Astrocyte (in vitro differentiated cells and primary cell): ENCODE measurements around the gene RIPOR3. TPM values are rescaled to one million over a fixed set of nuclear protein-coding genes. Genes with fewer than 3 reads are reported as not detected.
A peak's percentile ranks its signal among the peaks of the same experiment; 100 is the strongest.

Experiments
- DNase-seq: peaks from one replicate; pipeline ENCODE4 v3.0.0-alpha.2; 2010; ENCODE audit warnings: low read depth
- FAIRE-seq: peaks from 2 replicates; lab custom pipeline; 2011; peaks lifted over from hg19 to GRCh38; lab: Jason Lieb, UNC
- H2AFZ ChIP-seq: 2 replicates; pipeline ENCODE4 v1.6.0; 2012; ENCODE audit warnings: low read depth, low read length, inconsistent platforms
- H3K27ac ChIP-seq: 2 replicates; pipeline ENCODE4 v1.5.1; 2011; ENCODE audit warnings: low read depth, low read length, inconsistent platforms
- H3K27me3 ChIP-seq: 2 replicates; pipeline ENCODE4 v1.6.0; 2011; ENCODE audit warnings: low read length, inconsistent platforms; ENCODE audit not compliant: insufficient read depth
- H3K36me3 ChIP-seq: 2 replicates; pipeline ENCODE4 v1.5.1; 2011; ENCODE audit warnings: low read length, inconsistent platforms; ENCODE audit not compliant: insufficient read depth
- H3K4me1 ChIP-seq: 2 replicates; pipeline ENCODE4 v1.5.1; 2011; ENCODE audit warnings: low read length, inconsistent platforms; ENCODE audit not compliant: insufficient read depth
- H3K4me2 ChIP-seq: 2 replicates; pipeline ENCODE4 v1.6.0; 2012; ENCODE audit warnings: low read length, inconsistent platforms
- H3K4me3 ChIP-seq: 2 replicates; pipeline ENCODE4 v1.5.1; 2011; ENCODE audit warnings: low read depth, mild to moderate bottlenecking, low read length, inconsistent platforms; ENCODE audit not compliant: insufficient read depth
- H3K79me2 ChIP-seq: 2 replicates; pipeline ENCODE4 v1.6.0; 2012; ENCODE audit warnings: mild to moderate bottlenecking, low read length, inconsistent platforms; ENCODE audit not compliant: insufficient read depth
- H3K9ac ChIP-seq: 2 replicates; pipeline ENCODE4 v1.6.0; 2012; ENCODE audit warnings: mild to moderate bottlenecking, low read length, inconsistent platforms
- H3K9me3 ChIP-seq: 2 replicates; pipeline ENCODE4 v1.5.1; 2012; ENCODE audit warnings: low read depth, mild to moderate bottlenecking, low read length, inconsistent platforms; ENCODE audit not compliant: insufficient read depth
- H4K20me1 ChIP-seq: 2 replicates; pipeline ENCODE4 v1.6.0; 2012; ENCODE audit warnings: low read length, inconsistent platforms; ENCODE audit not compliant: insufficient read depth
- H3K27ac Mint-ChIP-seq: one replicate; pipeline ENCODE4 v1.8.0; 2021; ENCODE audit warnings: mild to moderate bottlenecking, mixed read lengths; ENCODE audit not compliant: unreplicated experiment
- H3K27me3 Mint-ChIP-seq: one replicate; pipeline ENCODE4 v1.8.0; 2021; ENCODE audit warnings: low read depth, mixed read lengths; ENCODE audit not compliant: unreplicated experiment
- H3K36me3 Mint-ChIP-seq: one replicate; pipeline ENCODE4 v1.8.0; 2021; ENCODE audit warnings: low read depth, mixed read lengths; ENCODE audit not compliant: unreplicated experiment
- H3K4me1 Mint-ChIP-seq: one replicate; pipeline ENCODE4 v1.8.0; 2021; ENCODE audit warnings: low read depth, mixed read lengths; ENCODE audit not compliant: unreplicated experiment
- H3K4me3 Mint-ChIP-seq: one replicate; pipeline ENCODE4 v1.8.0; 2021; ENCODE audit warnings: mild to moderate bottlenecking, moderate library complexity, mixed read lengths; ENCODE audit not compliant: unreplicated experiment
- H3K9me3 Mint-ChIP-seq: one replicate; pipeline ENCODE4 v1.8.0; 2021; ENCODE audit warnings: mild to moderate bottlenecking, mixed read lengths; ENCODE audit not compliant: unreplicated experiment
- EZH2 ChIP-seq: IDR thresholded peaks from 2 replicates; pipeline ENCODE4 v1.6.1; 2012; ENCODE audit warnings: mild to moderate bottlenecking, low read length, inconsistent platforms; ENCODE audit not compliant: insufficient read depth
- total RNA-seq: library from RNA; stranded (reverse); gene quantifications from 2 replicates; pipeline ENCODE4 v1.2.1, GENCODE V29; 2021
- TF ChIP-seq, protein P1 (sequence below): IDR thresholded peaks from 2 replicates; pipeline ENCODE4 v1.5.1; 2011; ENCODE audit warnings: low read depth, mild to moderate bottlenecking, inconsistent platforms, low read length, moderate library complexity; ENCODE audit not compliant: insufficient read depth

The RIPOR3 gene
- total RNA-seq, 1 donor from 2014 or later: 0.39 TPM

DNA sequence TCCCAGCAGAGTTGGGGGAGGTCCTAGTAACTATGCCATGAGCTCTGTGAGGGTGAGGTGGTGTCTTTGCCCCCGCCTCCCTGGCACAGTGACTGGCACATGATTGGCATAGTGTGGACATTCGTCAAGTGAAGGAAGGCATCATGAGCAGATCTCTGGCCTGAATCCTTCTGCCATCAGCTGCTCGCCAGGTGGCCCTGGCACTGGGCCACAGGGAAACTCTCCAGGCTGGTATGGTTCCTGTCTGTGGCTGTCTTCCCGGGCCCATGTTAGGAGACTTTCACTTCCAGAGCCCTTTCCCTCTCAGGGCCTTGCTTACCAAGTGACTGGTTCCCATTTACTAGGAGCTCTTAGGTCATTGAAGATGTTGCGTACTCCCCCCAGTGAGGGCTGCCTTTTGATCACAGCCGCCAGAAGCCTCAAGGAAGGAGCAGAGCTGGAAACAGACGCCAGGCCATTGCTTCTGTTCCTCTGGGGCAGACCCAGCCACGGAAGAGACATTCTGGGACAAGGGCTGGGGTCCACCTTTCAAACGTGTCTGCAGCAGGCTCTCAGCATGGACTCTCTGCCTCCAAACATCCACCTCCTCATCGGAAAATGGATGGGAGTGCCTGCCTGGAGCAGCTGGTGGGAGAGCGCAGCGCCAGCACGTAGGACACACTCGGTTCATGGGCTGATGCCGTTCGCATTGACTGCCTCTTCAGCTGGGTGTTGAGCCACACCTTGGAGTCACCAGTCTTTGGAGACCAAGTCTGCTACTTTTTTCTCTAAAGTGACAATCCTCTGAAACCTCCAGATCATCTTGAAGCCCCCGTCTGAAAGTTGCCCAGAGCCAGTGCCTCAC, 113.9 kb downstream of the RIPOR3 start:
- H3K9ac ChIP-seq: no peak overlapping the region
- peaks cover 12% of the 10 kb centered on the region for H3K4me1 ChIP-seq
- TF ChIP-seq, protein P1, sequence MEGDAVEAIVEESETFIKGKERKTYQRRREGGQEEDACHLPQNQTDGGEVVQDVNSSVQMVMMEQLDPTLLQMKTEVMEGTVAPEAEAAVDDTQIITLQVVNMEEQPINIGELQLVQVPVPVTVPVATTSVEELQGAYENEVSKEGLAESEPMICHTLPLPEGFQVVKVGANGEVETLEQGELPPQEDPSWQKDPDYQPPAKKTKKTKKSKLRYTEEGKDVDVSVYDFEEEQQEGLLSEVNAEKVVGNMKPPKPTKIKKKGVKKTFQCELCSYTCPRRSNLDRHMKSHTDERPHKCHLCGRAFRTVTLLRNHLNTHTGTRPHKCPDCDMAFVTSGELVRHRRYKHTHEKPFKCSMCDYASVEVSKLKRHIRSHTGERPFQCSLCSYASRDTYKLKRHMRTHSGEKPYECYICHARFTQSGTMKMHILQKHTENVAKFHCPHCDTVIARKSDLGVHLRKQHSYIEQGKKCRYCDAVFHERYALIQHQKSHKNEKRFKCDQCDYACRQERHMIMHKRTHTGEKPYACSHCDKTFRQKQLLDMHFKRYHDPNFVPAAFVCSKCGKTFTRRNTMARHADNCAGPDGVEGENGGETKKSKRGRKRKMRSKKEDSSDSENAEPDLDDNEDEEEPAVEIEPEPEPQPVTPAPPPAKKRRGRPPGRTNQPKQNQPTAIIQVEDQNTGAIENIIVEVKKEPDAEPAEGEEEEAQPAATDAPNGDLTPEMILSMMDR: no peak
- TF ChIP-seq EZH2: no peak
- peaks cover 60% of the 10 kb centered on the region for H3K36me3 ChIP-seq
- H3K27ac ChIP-seq: no peak overlapping the region
- Mint-ChIP-seq H3K9me3 (no peaks in the 10 kb centered on the region), H3K4me1 (peaks cover 13% of the 10 kb centered on the region), H3K27me3 (no peaks in the 10 kb centered on the region), H3K4me3 (no peak overlapping the region), H3K27ac (no peak overlapping the region), H3K36me3 (peaks cover 23% of the 10 kb centered on the region)
- no peaks in the 10 kb centered on the region for H3K27me3 ChIP-seq
- H4K20me1 ChIP-seq: peaks cover 67% of the 10 kb centered on the region
- FAIRE-seq (no peak), DNase-seq (no peak)
- H3K9me3 ChIP-seq: no peaks in the 10 kb centered on the region
- H3K4me2 ChIP-seq: no peak overlapping the region
- H3K4me3 ChIP-seq: no peak overlapping the region
- peaks cover 25% of the 10 kb centered on the region for H3K79me2 ChIP-seq
- no peak overlapping the region for H2AFZ ChIP-seq

DNA sequence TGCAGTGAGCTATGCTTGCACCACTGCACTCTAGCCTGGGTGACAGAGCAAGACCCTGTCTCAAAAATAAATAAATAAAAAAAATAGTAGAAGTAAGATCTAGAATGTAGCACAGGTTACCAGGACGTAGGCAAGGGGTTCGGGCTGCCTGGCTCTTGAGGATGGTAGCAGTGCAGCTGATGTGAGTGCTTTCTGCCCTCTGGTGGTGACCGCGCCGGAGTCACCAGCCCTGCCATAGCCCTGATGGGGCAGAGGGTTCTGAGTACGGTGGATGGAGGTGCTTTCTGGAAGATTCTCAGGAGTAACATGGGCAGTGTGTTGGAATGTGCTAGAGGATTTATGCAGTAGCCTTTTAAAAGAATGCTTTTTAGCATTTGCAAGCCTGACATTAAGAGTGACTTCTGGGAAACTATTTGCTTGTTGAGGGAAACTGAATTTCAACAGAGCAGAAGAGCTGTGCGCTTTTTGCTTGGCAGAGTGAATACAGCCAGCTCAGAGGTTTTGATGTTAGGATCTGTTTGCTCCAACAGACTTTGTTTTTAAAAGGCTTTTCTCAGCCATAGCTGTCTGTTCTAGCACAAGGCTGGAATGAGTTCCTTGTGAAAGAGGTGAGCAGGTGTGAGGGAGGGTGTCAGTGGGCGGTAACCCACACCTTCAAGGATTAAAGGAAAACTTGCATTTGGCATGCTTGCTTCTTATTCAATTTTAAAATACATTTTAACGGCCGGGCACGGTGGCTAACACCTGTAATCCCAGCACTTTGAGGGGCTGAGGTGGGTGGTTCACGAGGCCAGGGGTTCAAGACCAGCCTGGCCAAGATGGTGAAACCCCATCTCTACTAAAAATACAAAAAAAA, 115.2 kb downstream of the RIPOR3 start:
- TF ChIP-seq, protein P1: peak; percentile 68
- TF ChIP-seq EZH2: no peak
- Histone ChIP-seq H2AFZ (no peak overlapping the region), H3K27me3 (no peaks in the 10 kb centered on the region), H3K9me3 (no peaks in the 10 kb centered on the region), H3K79me2 (peaks cover 38% of the 10 kb centered on the region), H3K4me1 (peaks cover 20% of the 10 kb centered on the region), H3K4me3 (no peak overlapping the region), H3K27ac (no peak overlapping the region), H3K4me2 (no peak overlapping the region), H4K20me1 (peaks cover 72% of the 10 kb centered on the region), H3K9ac (no peak overlapping the region), H3K36me3 (peaks cover 50% of the 10 kb centered on the region)
- H3K9me3 Mint-ChIP-seq: no peaks in the 10 kb centered on the region
- H3K27me3 Mint-ChIP-seq: no peaks in the 10 kb centered on the region
- peaks cover 21% of the 10 kb centered on the region for H3K4me1 Mint-ChIP-seq
- FAIRE-seq: no peak
- DNase-seq: peak; percentile 31
- H3K36me3 Mint-ChIP-seq: peaks cover 23% of the 10 kb centered on the region
- no peak overlapping the region for H3K4me3 Mint-ChIP-seq
- no peak overlapping the region for H3K27ac Mint-ChIP-seq
